Measurements from ENCODE around the gene EZR.

- TF ChIP-seq SREBF1 (IDR thresholded peaks at IDR 0.05; ENCODE audit: borderline replicate concordance, low read depth, low read length) = no peak
- TF ChIP-seq PTTG1 (tag; IDR thresholded peaks at IDR 0.05; ENCODE audit: low read depth) = no peak
- no peak for TF ChIP-seq DPF2 (IDR thresholded peaks at IDR 0.05)
- no peak for TF ChIP-seq ZNF830 (CRISPR knock-in tag; IDR thresholded peaks at IDR 0.05)
- TF ChIP-seq ZNF12 (CRISPR knock-in tag; IDR thresholded peaks at IDR 0.05) = no peak
Observed at GRCh38 chr6:158860279-158860865, 41.2 kb upstream of the EZR start.
